Choroid plexus epithelial cell (primary cell): Measurements from ENCODE around the gene UVSSA.

Experiments
- DNase-seq: peaks from one replicate; pipeline ENCODE4 v3.0.0-alpha.2; 2010; ENCODE audit warnings: low read depth
- H3K4me3 ChIP-seq: 2 replicates; pipeline ENCODE4 v1.5.1; 2011; ENCODE audit warnings: low read depth, mild to moderate bottlenecking, control low read depth, low read length, moderate library complexity
- CTCF ChIP-seq: conservative IDR thresholded peaks from 2 replicates; pipeline ENCODE4 v1.5.1; 2011; ENCODE audit warnings: low read depth, mild to moderate bottlenecking, control low read depth, inconsistent platforms, low read length, moderate library complexity

Gene UVSSA

GRCh38 chr4:1302159-1302558 is 44.8 kb upstream of the UVSSA start:
- no peak overlapping the region for H3K4me3 ChIP-seq
- DNase-seq, result no peak
- TF ChIP-seq CTCF, result no peak

GRCh38 chr4:1305261-1305711 is 41.7 kb upstream of the UVSSA start:
- H3K4me3 ChIP-seq, result no peak overlapping the region
- no peak for DNase-seq
- no peak for TF ChIP-seq CTCF

- no peak for DNase-seq
These were observed 41.1 kb upstream of the UVSSA start for GRCh38 chr4:1305781-1306455.

GRCh38 chr4:1307951-1308735 is 38.9 kb upstream of the UVSSA start:
- TF ChIP-seq CTCF, result no peak
- DNase-seq, result no peak
- no peak overlapping the region for H3K4me3 ChIP-seq

More at GRCh38 chr4:1305781-1306455, 41.1 kb upstream of the UVSSA start:
- TF ChIP-seq CTCF, result no peak
- H3K4me3 ChIP-seq, result no peak overlapping the region

GRCh38 chr4:1309261-1310010 is 37.6 kb upstream of the UVSSA start:
- DNase-seq, result peak; percentile 98
- H3K4me3 ChIP-seq, result peak overlapping the region; percentile 61
- TF ChIP-seq CTCF, result no peak

GRCh38 chr4:1310031-1310795 is 36.8 kb upstream of the UVSSA start:
- peak overlapping the region; percentile 61 for H3K4me3 ChIP-seq
- TF ChIP-seq CTCF, result no peak
- peak; percentile 17 for DNase-seq
